HG02642 (cell line): Measurements from ENCODE around the gene ZNF544.
"Not testable (repeated sequence)": the region's sequence is repeated elsewhere in the genome, so short reads cannot be mapped to it uniquely, and the experiment has no call there.

Source experiments
- ATAC-seq: cut with Tn5 transposase; IDR thresholded peaks from one replicate; pipeline ENCODE4 v1.9.1; 2021; ENCODE audit warnings: mild to moderate bottlenecking; ENCODE audit not compliant: unreplicated experiment, poor library complexity

Gene ZNF544

GRCh38 chr19:58248886-58249285, 20.2 kb downstream of the ZNF544 start:
- ATAC-seq = no peak

GRCh38 chr19:58252102-58252685, 23.5 kb downstream of the ZNF544 start:
- ATAC-seq = no peak

GRCh38 chr19:58258259-58258658, 29.5 kb downstream of the ZNF544 start:
- ATAC-seq = not testable (repeated sequence)

GRCh38 chr19:58261600-58261967, 32.9 kb downstream of the ZNF544 start:
- ATAC-seq = no peak

GRCh38 chr19:58261968-58262921, 33.5 kb downstream of the ZNF544 start:
- ATAC-seq = no peak

GRCh38 chr19:58262922-58263296, 34.2 kb downstream of the ZNF544 start:
- ATAC-seq = no peak

GRCh38 chr19:58265100-58265499, 36.4 kb downstream of the ZNF544 start:
- no peak for ATAC-seq

- no peak for ATAC-seq
Observed at GRCh38 chr19:58268344-58268743, 39.6 kb downstream of the ZNF544 start.

- ATAC-seq = no peak
Observed at GRCh38 chr19:58274771-58275201, 46.1 kb downstream of the ZNF544 start.

GRCh38 chr19:58275564-58275963, 46.9 kb downstream of the ZNF544 start:
- no peak for ATAC-seq

- no peak for ATAC-seq
Observed at GRCh38 chr19:58277197-58277596, 48.5 kb downstream of the ZNF544 start.

GRCh38 chr19:58277748-58278540, 49.2 kb downstream of the ZNF544 start:
- no peak for ATAC-seq

GRCh38 chr19:58278541-58279041, 49.9 kb downstream of the ZNF544 start, which contains the start of gene ZNF8:
ZNF8 (plus strand) TSS chr19:58278955; CDS start chr19:58279082, 127 bp downstream.
- ATAC-seq = peak; percentile 95

GRCh38 chr19:58279042-58279924, 50.6 kb downstream of the ZNF544 start:
- peak; percentile 32 for ATAC-seq

- no peak for ATAC-seq
Observed at GRCh38 chr19:58279925-58280316, 51.2 kb downstream of the ZNF544 start.

GRCh38 chr19:58284199-58284598, 55.5 kb downstream of the ZNF544 start:
- no peak for ATAC-seq

- ATAC-seq = no peak
Observed at GRCh38 chr19:58291943-58292342, 63.2 kb downstream of the ZNF544 start.

GRCh38 chr19:58294743-58295374, 66.1 kb downstream of the ZNF544 start:
- no peak for ATAC-seq

- no peak for ATAC-seq
Observed at GRCh38 chr19:58296104-58296503, 67.4 kb downstream of the ZNF544 start.
